Right ventricle myocardium superior (tissue), 1 donor: ENCODE measurements around the gene POU2AF1. TPM values are rescaled to one million over a fixed set of nuclear protein-coding genes. Genes with fewer than 3 reads are reported as not detected.

Experiments used
- ATAC-seq: fragments of 200-7000 bp; cut with Tn5 transposase; one replicate; pipeline ENCODE4 v1.9.1; 2020; ENCODE audit warnings: mild to moderate bottlenecking; ENCODE audit not compliant: poor library complexity
- DNase-seq: peaks from one replicate; pipeline ENCODE4 v3.0.0-alpha.2; 2020
- intact Hi-C: fragments of 100-400 bp; cut with DNase I; formaldehyde crosslinking; loops from one replicate; pipeline ENCODE4 v1.11.2; 2022
- total RNA-seq: library from RNA; stranded (reverse); fragmentation: NEBNext Ultra II Directional; extraction: Animal tissue kit (Norgen Biotek cat#: 25700); gene quantifications from one replicate; pipeline ENCODE4 v1.2.1, GENCODE V29; 2021
- donor health status: DM: no; HTN: yes; CAD: no; lungs with severe emphysema.

The POU2AF1 gene
- total RNA-seq, 1 donor from 2014 or later, result 0.27 TPM

DNA sequence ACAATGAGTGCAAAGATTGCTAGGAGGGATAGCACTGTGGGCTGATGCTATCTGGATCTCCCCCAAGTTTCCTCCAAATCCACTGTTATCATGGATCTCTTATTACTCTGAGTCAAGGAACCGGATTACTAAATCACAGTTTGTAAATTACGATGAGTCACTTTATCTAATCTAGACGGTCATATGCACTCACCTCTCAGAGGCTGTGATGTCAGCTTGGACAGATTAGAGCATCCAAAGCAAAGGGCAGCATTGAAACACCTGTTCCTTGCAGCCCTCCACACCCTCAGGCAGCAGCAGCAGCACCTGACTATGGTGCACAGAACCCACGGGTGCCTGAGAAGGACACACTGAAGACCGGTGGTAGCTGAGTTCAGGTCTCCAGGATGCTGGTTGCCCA lies 14.0 kb upstream of the POU2AF1 start:
- intact Hi-C loops, result no loop called here
- DNase-seq (no peak), ATAC-seq (no peak)

DNA sequence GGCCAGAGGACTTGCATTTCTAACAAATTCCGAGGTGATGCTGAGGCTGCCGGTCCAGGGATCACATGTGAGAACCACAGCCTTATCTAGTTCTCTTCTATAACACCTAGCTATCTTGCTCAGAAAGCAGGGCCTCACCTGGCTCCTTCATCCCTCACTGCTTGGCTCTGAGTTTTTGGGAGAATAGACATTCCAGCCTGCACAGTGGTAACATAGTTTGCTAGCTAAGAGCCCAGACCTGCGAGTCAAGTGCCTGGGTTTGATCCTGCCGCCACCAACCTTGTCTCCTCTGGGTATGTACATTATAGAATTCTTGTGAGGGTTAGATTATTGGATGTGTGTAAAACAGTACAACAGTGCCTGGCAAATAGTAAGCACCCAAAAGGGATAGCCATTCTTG lies 13.5 kb upstream of the POU2AF1 start:
- intact Hi-C loops, result no loop called here
- no peak for DNase-seq
- ATAC-seq, result no peak

- intact Hi-C loops, result no loop called here
- no peak for DNase-seq
- no peak for ATAC-seq
Observed at GRCh38 chr11:111391328-111392124, 12.5 kb upstream of the POU2AF1 start.

DNA sequence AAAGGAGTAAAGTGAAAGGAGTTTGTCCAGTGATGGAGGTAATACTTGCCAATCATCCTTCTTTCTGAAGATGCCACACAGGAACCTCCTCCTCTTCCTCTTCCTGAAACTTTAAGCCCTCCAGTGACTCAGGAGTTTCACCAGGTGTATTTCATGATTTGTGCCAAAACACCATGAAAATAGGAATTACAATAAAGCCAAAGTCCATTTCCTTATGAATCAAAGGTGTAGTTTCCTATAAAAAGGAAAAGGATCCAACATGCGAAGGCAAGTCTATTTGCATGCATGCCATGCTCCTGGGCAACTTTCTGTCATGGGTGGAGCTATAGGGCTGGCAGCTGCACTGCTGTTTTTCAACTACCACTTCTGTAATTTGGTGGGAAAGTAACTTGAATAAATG lies 9.8 kb upstream of the POU2AF1 start:
- intact Hi-C loops, result no loop called here
- ATAC-seq, result no peak
- no peak for DNase-seq

DNA sequence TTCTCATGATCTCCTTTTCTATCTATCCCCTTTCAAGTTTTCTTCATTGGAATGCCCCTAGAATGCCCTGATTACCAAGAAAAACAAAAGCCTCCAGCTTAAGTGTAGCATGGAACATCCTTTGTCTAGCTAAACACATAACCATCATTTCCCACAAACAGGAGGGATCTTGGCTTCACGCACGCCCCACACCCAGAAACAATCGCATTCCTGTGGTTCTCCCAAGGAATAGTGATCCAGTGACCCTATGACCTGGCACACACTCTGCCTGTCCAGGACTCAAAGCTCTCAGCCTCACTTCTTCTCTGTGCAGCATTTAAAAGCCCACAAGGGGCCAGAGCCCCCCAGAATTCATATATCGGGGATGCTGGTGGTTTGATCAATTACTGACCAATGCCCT lies 9.3 kb upstream of the POU2AF1 start:
- no peak for ATAC-seq
- intact Hi-C loops, result no loop called here
- no peak for DNase-seq

DNA sequence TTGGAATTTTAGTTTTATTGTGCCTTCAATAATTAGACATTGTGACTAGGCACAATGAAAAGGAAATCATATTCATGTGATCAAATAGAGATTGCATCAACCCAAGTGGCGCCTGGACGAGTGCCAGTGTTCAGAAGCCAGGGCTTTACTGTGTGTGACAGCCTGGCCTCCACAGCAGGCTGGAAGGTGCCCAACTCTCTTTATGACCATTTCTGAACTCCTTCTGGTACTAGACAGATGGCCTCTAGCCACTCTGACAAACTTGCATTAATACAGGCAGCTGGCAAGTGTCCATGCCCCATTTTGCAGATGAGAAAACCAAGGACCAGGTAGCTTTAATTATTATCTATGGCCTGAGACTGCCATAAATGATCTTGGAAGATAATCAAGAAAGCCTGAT lies 8.3 kb upstream of the POU2AF1 start:
- ATAC-seq (no peak), DNase-seq (no peak)
- intact Hi-C loops, result no loop called here

DNA sequence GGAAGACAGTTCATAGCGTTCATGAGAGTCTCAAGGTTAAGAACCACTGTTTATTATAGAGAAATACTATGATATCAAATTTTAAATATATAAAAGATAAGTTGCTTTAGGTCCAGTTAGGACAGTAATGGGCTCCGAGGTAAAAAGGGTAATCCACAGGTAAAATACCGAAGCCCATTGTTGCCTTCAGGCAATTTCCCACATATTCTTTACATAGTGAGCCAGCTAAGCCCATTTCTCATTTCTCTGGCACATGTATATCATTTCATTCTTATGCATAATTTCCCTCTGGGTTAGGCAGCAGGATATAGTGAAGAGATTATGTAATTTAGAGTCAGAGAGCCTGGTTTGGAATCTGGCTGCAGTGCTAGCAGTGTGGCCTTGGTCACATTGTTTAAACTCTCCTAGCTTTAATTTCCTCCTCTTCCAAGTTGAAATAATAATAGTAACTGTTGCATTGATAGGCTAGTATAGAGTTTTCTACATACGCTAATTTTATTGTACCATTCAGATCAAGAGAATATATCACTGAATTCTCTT lies 7.6 kb upstream of the POU2AF1 start:
- DNase-seq, result no peak
- intact Hi-C loops, result no loop called here
- no peak for ATAC-seq

DNA sequence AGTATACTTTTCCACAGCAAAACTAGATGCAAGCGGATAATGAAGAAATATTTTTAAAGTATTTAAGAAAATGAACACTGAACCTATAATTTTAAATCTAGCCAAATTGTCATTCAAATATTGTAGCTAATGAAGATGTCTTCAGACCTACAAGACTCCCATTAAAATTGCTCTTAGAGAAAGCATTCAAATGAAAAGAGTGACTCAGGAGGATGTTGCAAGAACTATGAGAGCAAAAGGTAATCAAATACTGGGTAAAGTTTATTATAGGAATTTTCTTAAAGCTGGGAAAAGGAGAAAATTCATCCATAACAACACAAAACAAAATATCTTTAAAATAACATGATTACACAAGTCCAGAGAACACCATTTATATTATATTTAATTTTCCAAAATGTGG lies 5.4 kb upstream of the POU2AF1 start:
- ATAC-seq (no peak), DNase-seq (no peak)
- intact Hi-C loops, result no loop called here

GRCh38 chr11:111382451-111382850 lies 3.4 kb upstream of the POU2AF1 start:
- ATAC-seq, result no peak
- intact Hi-C loops, result no loop called here

GRCh38 chr11:111379602-111380136 lies 594 bp upstream of the POU2AF1 start:
- peak; percentile 29 for ATAC-seq
- intact Hi-C loops, result no loop called here
- DNase-seq, result no peak

More at GRCh38 chr11:111382451-111382850, 3.4 kb upstream of the POU2AF1 start:
- DNase-seq, result no peak

DNA sequence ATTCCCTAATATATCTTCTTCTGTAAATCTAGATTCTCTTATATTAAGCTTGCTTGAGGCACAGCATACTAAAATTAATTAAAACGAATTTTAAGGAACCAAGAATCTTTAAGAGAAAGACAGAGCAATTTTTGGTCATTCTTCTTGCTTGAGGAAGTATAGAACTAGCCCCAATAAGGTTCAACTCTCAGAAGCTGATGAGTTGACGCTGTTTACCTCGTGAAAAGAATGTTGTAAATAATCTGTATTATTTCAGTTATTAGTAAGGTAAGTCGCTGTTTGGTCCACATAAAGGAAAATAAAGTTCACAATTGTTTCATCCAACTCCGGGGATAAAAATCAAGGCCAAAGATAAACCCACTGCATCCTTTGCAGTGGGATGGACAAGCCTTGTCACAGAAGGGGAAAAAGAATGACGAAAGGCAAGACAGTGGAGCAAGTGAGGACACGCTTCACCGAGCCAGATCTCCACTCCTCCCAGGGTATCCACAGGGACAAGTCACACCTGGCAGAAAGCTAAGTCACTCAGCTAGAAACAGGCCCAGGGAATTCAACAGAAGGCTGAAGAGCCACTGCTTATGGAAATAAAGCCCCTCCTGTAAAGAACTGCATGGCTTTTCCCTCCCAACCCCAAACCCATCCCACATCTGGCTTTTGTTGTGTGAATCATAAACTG lies 752 bp downstream of the POU2AF1 start:
- DNase-seq (no peak), ATAC-seq (peak; percentile 69)
- intact Hi-C loops, result no loop called here

- no peak for DNase-seq
- no peak for ATAC-seq
- intact Hi-C loops, result no loop called here
Observed at GRCh38 chr11:111376181-111376871, 2.7 kb downstream of the POU2AF1 start.

DNA sequence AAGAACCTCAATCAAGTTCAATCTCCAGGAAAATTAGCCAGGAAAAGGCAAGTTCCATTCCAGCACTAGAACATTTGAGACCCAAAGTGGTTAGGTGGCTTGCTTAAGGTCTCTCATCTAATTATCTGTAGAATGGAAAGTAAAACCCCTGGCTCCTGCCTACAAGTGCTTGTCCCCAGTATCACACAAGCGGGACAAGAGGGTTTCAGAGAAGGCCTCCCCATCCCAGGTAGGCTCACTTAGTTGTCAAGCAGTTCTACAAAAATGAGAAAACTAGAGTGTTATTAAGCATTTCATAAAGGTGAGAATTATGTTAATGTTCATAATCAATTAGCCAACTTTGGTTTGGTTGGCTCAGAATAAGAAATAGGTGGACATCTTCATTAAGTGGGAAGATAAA lies 5.5 kb downstream of the POU2AF1 start:
- intact Hi-C loops, result no loop called here
- ATAC-seq, result no peak
- DNase-seq, result no peak

GRCh38 chr11:111372538-111372937 lies 6.5 kb downstream of the POU2AF1 start:
- intact Hi-C loops, result no loop called here
- DNase-seq (no peak), ATAC-seq (no peak)

- intact Hi-C loops, result no loop called here
- ATAC-seq, result no peak
- no peak for DNase-seq
Observed at GRCh38 chr11:111370902-111371578, 8.0 kb downstream of the POU2AF1 start.

DNA sequence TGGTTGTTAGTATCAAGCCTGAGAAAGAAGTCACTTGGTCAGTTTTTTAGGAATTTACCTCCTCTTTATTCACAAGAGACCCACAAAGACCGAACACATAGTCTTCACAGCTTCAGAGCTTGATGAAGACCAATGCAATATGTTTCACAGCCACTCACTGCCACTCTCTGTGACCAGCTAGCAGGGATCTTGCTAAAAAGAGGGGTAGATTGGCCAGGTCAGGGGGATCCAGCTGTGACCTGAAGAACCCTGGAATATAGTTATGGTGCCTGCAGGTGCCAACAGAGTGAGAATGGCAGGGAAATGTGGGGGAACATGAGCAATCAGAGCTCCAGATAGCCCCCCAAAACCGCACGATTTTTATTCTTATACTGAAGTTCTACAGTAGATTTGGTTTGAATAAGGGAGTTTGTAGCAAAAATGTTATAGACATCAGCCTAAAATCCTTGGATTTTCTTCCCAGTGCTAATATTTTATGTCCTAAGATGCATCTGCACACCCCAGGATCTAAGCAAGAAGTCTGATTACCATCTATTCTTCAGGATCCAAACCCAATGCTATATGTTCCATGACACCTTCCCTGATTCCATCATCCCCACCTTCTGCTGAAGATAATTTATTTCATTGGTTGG lies 8.7 kb downstream of the POU2AF1 start:
- DNase-seq (no peak), ATAC-seq (no peak)
- intact Hi-C loops, result no loop called here

GRCh38 chr11:111368285-111368560 lies 10.9 kb downstream of the POU2AF1 start:
- no peak for DNase-seq
- intact Hi-C loops, result no loop called here
- no peak for ATAC-seq

DNA sequence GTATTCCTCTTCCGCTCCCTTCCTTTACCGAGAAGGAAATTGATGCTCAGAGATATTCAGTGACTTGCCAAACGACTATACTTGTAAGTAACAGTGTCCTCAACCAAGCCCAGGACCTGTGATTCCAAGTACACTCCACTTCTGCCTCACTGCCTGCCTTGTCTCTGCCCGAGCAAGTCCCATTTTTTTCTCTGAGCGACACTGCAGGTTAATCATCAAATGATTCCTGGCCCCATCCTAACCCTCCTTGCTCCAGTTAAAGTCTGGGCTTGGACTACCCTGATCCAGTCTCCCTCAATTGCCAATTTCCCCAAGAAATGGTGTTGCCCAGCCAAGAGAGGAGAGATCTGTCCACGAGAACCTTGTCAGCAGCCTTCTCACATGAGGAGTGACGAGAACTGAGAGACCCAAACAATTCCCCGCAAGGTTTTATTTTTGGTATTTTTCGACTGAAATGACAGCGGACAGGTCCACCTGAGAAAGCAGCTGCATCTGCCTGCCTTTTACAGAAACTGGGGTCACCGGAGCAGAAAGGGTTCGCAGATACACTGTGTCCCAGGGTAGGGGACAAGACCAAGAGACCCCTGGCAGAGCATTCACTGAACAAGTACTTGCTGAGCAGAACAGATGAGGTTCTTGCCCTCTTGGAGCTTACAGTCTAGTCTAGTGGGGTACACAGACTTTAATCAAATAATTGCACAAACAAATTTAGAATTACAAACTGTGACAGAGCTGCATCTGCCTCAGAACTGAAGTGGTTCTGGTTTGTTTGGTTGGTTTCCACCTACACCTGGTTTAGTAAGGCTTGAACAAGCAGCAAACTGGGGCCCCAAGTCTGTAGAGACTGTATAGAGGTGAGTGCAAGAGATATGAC lies 11.4 kb downstream of the POU2AF1 start:
- intact Hi-C loops, result no loop called here
- DNase-seq (no peak), ATAC-seq (no peak)
